Mesothelial cell of epicardium (in vitro differentiated cells): ENCODE data around the gene OR5K2. TPM values are rescaled to one million over a fixed set of nuclear protein-coding genes. Genes with fewer than 3 reads are reported as not detected.

Experiments
- DNase-seq, 2 experiments: peaks; one replicate each; pipeline ENCODE4 v3.0.0; 2021; ENCODE audit warnings: low spot score in 2 of 2; ENCODE audit not compliant: unreplicated experiment in 2 of 2
- H3K27ac Mint-ChIP-seq: 2 replicates; pipeline ENCODE4 v1.8.0; 2021; ENCODE audit warnings: mixed read lengths
- H3K27me3 Mint-ChIP-seq: 2 replicates; pipeline ENCODE4 v1.8.0; 2021; ENCODE audit warnings: low read depth, mixed read lengths
- H3K36me3 Mint-ChIP-seq: 2 replicates; pipeline ENCODE4 v1.8.0; 2021; ENCODE audit warnings: mixed read lengths
- H3K4me1 Mint-ChIP-seq: 2 replicates; pipeline ENCODE4 v1.8.0; 2021; ENCODE audit warnings: mixed read lengths
- H3K4me3 Mint-ChIP-seq: 2 replicates; pipeline ENCODE4 v1.8.0; 2021; ENCODE audit warnings: mild to moderate bottlenecking, moderate library complexity, mixed read lengths
- H3K9me3 Mint-ChIP-seq: 2 replicates; pipeline ENCODE4 v1.8.0; 2021; ENCODE audit warnings: mixed read lengths
- total RNA-seq: library from RNA; stranded (reverse); gene quantifications from 3 replicates; pipeline ENCODE4 v1.2.1, GENCODE V29; 2021
- TF ChIP-seq, protein P1 (sequence below): fragments of 200-600 bp; sonication (generic); IDR thresholded peaks from one replicate; pipeline ENCODE4 v1.5.0; 2021; ENCODE audit warnings: antibody characterized with exemption; ENCODE audit not compliant: unreplicated experiment

Gene OR5K2
- total RNA-seq, 1 donor from 2014 or later = not detected

DNA sequence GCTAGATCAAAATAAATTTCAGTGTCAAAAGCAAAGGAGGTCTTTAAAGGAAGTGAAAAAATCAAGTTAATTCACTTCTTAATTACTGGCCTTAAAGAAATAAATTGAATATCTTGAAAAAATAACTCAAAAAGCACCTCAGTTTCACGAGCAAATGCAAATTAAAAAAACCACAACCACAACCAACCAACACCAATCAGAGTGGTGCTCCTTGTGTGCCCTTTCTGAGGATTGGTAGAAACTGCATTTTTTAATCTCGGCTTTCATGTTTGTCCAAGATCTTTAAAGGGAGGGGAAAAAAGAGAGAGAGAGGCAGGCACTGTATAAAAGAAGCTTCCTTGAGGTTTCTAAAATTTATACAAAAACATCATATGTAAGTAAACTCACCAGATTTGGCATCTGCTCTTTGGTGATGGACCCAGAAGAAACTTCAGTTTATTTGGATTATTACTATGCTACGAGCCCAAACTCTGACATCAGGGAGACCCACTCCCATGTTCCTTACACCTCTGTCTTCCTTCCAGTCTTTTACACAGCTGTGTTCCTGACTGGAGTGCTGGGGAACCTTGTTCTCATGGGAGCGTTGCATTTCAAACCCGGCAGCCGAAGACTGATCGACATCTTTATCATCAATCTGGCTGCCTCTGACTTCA is 34.3 kb downstream of the OR5K2 start, which contains the start of gene GPR15:
TSS of gene GPR15 (plus strand) at position 357 of the 653 bp plus-strand sequence. CDS start at position 413, 56 bp downstream.
- peaks cover 8% of the 10 kb centered on the region for H3K27me3 Mint-ChIP-seq
- no peaks in the 10 kb centered on the region for H3K36me3 Mint-ChIP-seq
- no peak for DNase-seq
- H3K27ac Mint-ChIP-seq = no peak within 1 kb of the TSS
- TF ChIP-seq, protein P1, sequence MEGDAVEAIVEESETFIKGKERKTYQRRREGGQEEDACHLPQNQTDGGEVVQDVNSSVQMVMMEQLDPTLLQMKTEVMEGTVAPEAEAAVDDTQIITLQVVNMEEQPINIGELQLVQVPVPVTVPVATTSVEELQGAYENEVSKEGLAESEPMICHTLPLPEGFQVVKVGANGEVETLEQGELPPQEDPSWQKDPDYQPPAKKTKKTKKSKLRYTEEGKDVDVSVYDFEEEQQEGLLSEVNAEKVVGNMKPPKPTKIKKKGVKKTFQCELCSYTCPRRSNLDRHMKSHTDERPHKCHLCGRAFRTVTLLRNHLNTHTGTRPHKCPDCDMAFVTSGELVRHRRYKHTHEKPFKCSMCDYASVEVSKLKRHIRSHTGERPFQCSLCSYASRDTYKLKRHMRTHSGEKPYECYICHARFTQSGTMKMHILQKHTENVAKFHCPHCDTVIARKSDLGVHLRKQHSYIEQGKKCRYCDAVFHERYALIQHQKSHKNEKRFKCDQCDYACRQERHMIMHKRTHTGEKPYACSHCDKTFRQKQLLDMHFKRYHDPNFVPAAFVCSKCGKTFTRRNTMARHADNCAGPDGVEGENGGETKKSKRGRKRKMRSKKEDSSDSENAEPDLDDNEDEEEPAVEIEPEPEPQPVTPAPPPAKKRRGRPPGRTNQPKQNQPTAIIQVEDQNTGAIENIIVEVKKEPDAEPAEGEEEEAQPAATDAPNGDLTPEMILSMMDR = no peak
- no peak within 1 kb of the TSS for H3K4me3 Mint-ChIP-seq
- no peaks in the 10 kb centered on the region for H3K9me3 Mint-ChIP-seq
- no peaks in the 10 kb centered on the region for H3K4me1 Mint-ChIP-seq

DNA sequence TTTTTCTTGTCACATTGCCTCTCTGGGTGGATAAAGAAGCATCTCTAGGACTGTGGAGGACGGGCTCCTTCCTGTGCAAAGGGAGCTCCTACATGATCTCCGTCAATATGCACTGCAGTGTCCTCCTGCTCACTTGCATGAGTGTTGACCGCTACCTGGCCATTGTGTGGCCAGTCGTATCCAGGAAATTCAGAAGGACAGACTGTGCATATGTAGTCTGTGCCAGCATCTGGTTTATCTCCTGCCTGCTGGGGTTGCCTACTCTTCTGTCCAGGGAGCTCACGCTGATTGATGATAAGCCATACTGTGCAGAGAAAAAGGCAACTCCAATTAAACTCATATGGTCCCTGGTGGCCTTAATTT is 34.8 kb downstream of the OR5K2 start:
- Mint-ChIP-seq H3K27me3 (peaks cover 8% of the 10 kb centered on the region), H3K36me3 (no peaks in the 10 kb centered on the region), H3K4me1 (no peaks in the 10 kb centered on the region), H3K27ac (no peak overlapping the region), H3K4me3 (no peak overlapping the region), H3K9me3 (no peaks in the 10 kb centered on the region)
- no peak for DNase-seq
- TF ChIP-seq, protein P1 = no peak

DNA sequence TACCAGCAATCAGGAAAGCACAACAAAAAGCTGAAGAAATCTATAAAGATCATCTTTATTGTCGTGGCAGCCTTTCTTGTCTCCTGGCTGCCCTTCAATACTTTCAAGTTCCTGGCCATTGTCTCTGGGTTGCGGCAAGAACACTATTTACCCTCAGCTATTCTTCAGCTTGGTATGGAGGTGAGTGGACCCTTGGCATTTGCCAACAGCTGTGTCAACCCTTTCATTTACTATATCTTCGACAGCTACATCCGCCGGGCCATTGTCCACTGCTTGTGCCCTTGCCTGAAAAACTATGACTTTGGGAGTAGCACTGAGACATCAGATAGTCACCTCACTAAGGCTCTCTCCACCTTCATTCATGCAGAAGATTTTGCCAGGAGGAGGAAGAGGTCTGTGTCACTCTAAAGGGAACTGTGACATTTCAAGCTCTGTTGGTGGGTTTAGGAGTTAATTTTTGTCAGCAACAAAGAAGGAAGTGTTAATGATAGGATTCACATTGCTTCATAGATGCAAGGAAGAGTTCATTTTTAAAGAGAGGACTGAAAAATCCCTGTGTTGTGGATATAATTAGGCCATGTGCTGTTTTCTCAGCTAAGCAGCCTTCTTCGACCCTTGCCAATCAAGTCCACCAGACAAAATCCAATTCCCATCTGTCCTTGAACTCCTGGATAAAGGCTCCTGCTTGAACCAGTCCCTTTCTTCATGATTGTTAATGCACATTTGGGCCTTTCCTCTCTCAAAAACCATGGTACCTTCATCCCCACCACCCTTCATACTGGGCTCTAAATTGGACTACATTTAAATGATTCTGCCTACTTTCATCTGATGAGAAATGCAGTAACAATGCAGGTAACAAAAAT is 35.5 kb downstream of the OR5K2 start:
- no peak for DNase-seq
- no peak overlapping the region for H3K27ac Mint-ChIP-seq
- no peaks in the 10 kb centered on the region for H3K4me1 Mint-ChIP-seq
- H3K36me3 Mint-ChIP-seq = no peaks in the 10 kb centered on the region
- peaks cover 8% of the 10 kb centered on the region for H3K27me3 Mint-ChIP-seq
- no peaks in the 10 kb centered on the region for H3K9me3 Mint-ChIP-seq
- TF ChIP-seq, protein P1 = no peak
- H3K4me3 Mint-ChIP-seq = no peak overlapping the region

DNA sequence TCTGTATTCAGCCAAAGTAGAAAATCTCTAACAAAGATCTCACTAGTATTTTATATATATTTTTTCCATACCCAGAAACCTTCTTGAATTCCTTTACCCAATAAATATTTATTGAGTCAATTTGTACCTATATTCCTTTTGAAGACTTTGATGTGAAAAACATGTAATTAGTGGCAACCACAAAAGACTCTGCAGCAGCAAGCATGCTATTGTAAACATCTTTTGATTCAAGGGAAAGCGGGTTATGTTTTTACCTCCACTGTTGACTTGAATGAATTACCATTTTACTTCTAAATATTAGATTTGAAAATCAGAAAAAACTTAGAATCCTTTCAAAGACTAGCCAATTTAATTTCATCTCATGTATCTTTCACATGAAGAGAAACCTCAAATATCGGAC is 36.7 kb downstream of the OR5K2 start:
- Mint-ChIP-seq H3K27me3 (peaks cover 8% of the 10 kb centered on the region), H3K36me3 (no peaks in the 10 kb centered on the region), H3K9me3 (no peaks in the 10 kb centered on the region), H3K4me1 (no peaks in the 10 kb centered on the region), H3K4me3 (no peak overlapping the region), H3K27ac (no peak overlapping the region)
- DNase-seq = no peak
- TF ChIP-seq, protein P1 = no peak

DNA sequence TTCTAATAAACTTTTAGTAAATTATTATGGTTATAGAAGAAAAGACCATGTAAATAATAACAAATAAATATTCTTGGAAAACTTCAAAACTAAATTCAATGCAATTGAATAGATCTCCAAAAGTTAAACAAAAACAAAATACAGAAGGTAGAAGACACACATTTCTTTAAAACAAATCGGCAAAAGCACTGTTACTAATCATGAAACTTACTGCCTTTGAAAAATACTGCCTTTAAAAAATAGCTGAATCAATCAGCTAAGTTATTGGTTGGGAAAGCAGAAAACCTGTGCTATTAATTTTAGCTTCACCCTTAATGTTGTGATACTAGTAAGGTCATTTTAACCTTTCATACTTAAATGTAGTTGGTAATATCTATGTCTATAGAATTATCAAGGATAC is 37.3 kb downstream of the OR5K2 start:
- no peak overlapping the region for H3K27ac Mint-ChIP-seq

More for the DNA sequence above, 37.3 kb downstream of the OR5K2 start:
- TF ChIP-seq, protein P1 = no peak
- H3K4me1 Mint-ChIP-seq = no peaks in the 10 kb centered on the region
- no peaks in the 10 kb centered on the region for H3K36me3 Mint-ChIP-seq
- peaks cover 8% of the 10 kb centered on the region for H3K27me3 Mint-ChIP-seq
- no peak overlapping the region for H3K4me3 Mint-ChIP-seq
- no peaks in the 10 kb centered on the region for H3K9me3 Mint-ChIP-seq
- no peak for DNase-seq
